WTC11 (cell line): ENCODE data around the gene NMT2.

Experiments used
- ELF4 ChIP-seq: sonication (generic); formaldehyde crosslinking; IDR thresholded peaks from 2 replicates; pipeline ENCODE4 v1.8.1; 2022; ENCODE audit warnings: low read depth, mild to moderate bottlenecking, moderate library complexity, missing genetic modification reagents
- ETV6 ChIP-seq: sonication (generic); formaldehyde crosslinking; IDR thresholded peaks from 2 replicates; pipeline ENCODE4 v1.8.1; 2022; ENCODE audit warnings: mild to moderate bottlenecking, missing genetic modification reagents
- JUN ChIP-seq: sonication (generic); formaldehyde crosslinking; IDR thresholded peaks from 2 replicates; pipeline ENCODE4 v1.8.0; 2023; ENCODE audit warnings: mild to moderate bottlenecking, missing genetic modification reagents
- SP1 ChIP-seq: sonication (generic); formaldehyde crosslinking; conservative IDR thresholded peaks from 2 replicates; pipeline ENCODE4 v1.8.1; 2022; ENCODE audit warnings: missing genetic modification reagents
- TCF7 ChIP-seq: sonication (generic); formaldehyde crosslinking; IDR thresholded peaks from 2 replicates; pipeline ENCODE4 v1.8.0; 2022; ENCODE audit warnings: mild to moderate bottlenecking, low read depth, missing genetic modification reagents, moderate library complexity
- TF ChIP-seq, protein P1 (sequence below): fragments of 250-450 bp; sonication (Bioruptor Pico); IDR thresholded peaks from 2 replicates; pipeline ENCODE4 v2.1.2; 2022; ENCODE audit warnings: mild to moderate bottlenecking, moderate library complexity
- TF ChIP-seq, protein P2 (sequence below): fragments of 200-600 bp; IDR thresholded peaks from 2 replicates; pipeline ENCODE4 v1.8.0; 2022; ENCODE audit warnings: antibody characterized with exemption
- TF ChIP-seq, protein P3 (sequence below): sonication (generic); formaldehyde crosslinking; IDR thresholded peaks from 2 replicates; pipeline ENCODE4 v1.8.0; 2023; ENCODE audit warnings: missing genetic modification reagents
- TF ChIP-seq, protein P4 (sequence below): sonication (generic); formaldehyde crosslinking; IDR thresholded peaks from 2 replicates; pipeline ENCODE4 v1.8.0; 2022; ENCODE audit warnings: mild to moderate bottlenecking, missing genetic modification reagents
- TF ChIP-seq, protein P5 (sequence below): sonication (generic); formaldehyde crosslinking; IDR thresholded peaks from 2 replicates; pipeline ENCODE4 v1.8.1; 2023; ENCODE audit warnings: mild to moderate bottlenecking, missing genetic modification reagents, moderate library complexity
- TF ChIP-seq, protein P6 (sequence below): sonication (generic); formaldehyde crosslinking; IDR thresholded peaks from 2 replicates; pipeline ENCODE4 v1.8.0; 2022; ENCODE audit warnings: missing genetic modification reagents

DNA sequence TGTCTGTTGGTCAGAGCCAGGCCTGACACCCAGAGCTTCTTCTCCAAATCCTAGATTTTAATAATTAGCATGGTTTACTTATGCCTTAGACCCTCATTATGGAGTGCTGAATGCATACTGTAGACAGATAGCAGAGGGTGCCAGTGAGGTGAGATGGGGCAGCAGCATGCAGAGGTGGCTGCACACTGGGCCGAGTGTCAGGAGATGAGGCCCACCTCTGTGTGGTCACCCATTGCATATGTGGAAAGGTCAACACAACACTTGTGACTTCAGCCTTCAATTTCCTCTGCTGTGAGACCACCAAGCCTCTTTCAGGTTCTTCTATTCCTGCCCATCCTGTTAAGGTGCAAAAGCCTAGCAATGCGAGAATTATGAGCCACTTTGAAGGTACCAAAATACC, 39.7 kb upstream of the NMT2 start:
- TF ChIP-seq ELF4 (CRISPR knock-in tag) (no peak), TCF7 (CRISPR knock-in tag) (no peak), ETV6 (no peak), JUN (CRISPR knock-in tag) (no peak), SP1 (no peak)
- TF ChIP-seq, protein P1, sequence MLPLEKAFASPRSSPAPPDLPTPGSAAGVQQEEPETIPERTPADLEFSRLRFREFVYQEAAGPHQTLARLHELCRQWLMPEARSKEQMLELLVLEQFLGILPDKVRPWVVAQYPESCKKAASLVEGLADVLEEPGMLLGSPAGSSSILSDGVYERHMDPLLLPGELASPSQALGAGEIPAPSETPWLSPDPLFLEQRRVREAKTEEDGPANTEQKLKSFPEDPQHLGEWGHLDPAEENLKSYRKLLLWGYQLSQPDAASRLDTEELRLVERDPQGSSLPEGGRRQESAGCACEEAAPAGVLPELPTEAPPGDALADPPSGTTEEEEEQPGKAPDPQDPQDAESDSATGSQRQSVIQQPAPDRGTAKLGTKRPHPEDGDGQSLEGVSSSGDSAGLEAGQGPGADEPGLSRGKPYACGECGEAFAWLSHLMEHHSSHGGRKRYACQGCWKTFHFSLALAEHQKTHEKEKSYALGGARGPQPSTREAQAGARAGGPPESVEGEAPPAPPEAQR: no peak
- TF ChIP-seq, protein P2, sequence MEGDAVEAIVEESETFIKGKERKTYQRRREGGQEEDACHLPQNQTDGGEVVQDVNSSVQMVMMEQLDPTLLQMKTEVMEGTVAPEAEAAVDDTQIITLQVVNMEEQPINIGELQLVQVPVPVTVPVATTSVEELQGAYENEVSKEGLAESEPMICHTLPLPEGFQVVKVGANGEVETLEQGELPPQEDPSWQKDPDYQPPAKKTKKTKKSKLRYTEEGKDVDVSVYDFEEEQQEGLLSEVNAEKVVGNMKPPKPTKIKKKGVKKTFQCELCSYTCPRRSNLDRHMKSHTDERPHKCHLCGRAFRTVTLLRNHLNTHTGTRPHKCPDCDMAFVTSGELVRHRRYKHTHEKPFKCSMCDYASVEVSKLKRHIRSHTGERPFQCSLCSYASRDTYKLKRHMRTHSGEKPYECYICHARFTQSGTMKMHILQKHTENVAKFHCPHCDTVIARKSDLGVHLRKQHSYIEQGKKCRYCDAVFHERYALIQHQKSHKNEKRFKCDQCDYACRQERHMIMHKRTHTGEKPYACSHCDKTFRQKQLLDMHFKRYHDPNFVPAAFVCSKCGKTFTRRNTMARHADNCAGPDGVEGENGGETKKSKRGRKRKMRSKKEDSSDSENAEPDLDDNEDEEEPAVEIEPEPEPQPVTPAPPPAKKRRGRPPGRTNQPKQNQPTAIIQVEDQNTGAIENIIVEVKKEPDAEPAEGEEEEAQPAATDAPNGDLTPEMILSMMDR: no peak
- TF ChIP-seq, protein P3, sequence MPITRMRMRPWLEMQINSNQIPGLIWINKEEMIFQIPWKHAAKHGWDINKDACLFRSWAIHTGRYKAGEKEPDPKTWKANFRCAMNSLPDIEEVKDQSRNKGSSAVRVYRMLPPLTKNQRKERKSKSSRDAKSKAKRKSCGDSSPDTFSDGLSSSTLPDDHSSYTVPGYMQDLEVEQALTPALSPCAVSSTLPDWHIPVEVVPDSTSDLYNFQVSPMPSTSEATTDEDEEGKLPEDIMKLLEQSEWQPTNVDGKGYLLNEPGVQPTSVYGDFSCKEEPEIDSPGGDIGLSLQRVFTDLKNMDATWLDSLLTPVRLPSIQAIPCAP (CRISPR knock-in tag): no peak
- TF ChIP-seq, protein P4, sequence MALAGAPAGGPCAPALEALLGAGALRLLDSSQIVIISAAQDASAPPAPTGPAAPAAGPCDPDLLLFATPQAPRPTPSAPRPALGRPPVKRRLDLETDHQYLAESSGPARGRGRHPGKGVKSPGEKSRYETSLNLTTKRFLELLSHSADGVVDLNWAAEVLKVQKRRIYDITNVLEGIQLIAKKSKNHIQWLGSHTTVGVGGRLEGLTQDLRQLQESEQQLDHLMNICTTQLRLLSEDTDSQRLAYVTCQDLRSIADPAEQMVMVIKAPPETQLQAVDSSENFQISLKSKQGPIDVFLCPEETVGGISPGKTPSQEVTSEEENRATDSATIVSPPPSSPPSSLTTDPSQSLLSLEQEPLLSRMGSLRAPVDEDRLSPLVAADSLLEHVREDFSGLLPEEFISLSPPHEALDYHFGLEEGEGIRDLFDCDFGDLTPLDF (CRISPR knock-in tag): no peak
- TF ChIP-seq, protein P5, sequence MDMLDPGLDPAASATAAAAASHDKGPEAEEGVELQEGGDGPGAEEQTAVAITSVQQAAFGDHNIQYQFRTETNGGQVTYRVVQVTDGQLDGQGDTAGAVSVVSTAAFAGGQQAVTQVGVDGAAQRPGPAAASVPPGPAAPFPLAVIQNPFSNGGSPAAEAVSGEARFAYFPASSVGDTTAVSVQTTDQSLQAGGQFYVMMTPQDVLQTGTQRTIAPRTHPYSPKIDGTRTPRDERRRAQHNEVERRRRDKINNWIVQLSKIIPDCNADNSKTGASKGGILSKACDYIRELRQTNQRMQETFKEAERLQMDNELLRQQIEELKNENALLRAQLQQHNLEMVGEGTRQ (CRISPR knock-in tag): no peak
- TF ChIP-seq, protein P6, sequence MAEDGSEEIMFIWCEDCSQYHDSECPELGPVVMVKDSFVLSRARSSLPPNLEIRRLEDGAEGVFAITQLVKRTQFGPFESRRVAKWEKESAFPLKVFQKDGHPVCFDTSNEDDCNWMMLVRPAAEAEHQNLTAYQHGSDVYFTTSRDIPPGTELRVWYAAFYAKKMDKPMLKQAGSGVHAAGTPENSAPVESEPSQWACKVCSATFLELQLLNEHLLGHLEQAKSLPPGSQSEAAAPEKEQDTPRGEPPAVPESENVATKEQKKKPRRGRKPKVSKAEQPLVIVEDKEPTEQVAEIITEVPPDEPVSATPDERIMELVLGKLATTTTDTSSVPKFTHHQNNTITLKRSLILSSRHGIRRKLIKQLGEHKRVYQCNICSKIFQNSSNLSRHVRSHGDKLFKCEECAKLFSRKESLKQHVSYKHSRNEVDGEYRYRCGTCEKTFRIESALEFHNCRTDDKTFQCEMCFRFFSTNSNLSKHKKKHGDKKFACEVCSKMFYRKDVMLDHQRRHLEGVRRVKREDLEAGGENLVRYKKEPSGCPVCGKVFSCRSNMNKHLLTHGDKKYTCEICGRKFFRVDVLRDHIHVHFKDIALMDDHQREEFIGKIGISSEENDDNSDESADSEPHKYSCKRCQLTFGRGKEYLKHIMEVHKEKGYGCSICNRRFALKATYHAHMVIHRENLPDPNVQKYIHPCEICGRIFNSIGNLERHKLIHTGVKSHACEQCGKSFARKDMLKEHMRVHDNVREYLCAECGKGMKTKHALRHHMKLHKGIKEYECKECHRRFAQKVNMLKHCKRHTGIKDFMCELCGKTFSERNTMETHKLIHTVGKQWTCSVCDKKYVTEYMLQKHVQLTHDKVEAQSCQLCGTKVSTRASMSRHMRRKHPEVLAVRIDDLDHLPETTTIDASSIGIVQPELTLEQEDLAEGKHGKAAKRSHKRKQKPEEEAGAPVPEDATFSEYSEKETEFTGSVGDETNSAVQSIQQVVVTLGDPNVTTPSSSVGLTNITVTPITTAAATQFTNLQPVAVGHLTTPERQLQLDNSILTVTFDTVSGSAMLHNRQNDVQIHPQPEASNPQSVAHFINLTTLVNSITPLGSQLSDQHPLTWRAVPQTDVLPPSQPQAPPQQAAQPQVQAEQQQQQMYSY (CRISPR knock-in tag): no peak
